Measurements from ENCODE around the gene TSPEAR.

Gene TSPEAR

GRCh38 chr21:44723177-44724131 lies 12.1 kb upstream of the TSPEAR start:
- DNase-seq (ENCODE audit: low read depth in 4 of 4, low spot score in 1 of 4): no peak

- DNase-seq (ENCODE audit: low read depth in 4 of 4, low spot score in 1 of 4): no peak
Measured at GRCh38 chr21:44722731-44723130, 11.4 kb upstream of the TSPEAR start.

GRCh38 chr21:44720170-44720569 lies 8.8 kb upstream of the TSPEAR start:
- no peak for DNase-seq (ENCODE audit: low read depth in 4 of 4, low spot score in 1 of 4)

GRCh38 chr21:44718571-44718970 lies 7.2 kb upstream of the TSPEAR start:
- DNase-seq (ENCODE audit: low read depth in 4 of 4, low spot score in 1 of 4): no peak

GRCh38 chr21:44718093-44718492 lies 6.7 kb upstream of the TSPEAR start:
- DNase-seq (ENCODE audit: low read depth in 4 of 4, low spot score in 1 of 4): no peak

GRCh38 chr21:44716984-44717383 lies 5.6 kb upstream of the TSPEAR start:
- no peak for DNase-seq (ENCODE audit: low read depth in 4 of 4, low spot score in 1 of 4)

GRCh38 chr21:44714905-44715304 lies 3.5 kb upstream of the TSPEAR start:
- DNase-seq (ENCODE audit: low read depth in 4 of 4, low spot score in 1 of 4): no peak

- no peak for DNase-seq (ENCODE audit: low read depth in 4 of 4, low spot score in 1 of 4)
Measured at GRCh38 chr21:44713846-44714245, 2.5 kb upstream of the TSPEAR start.

- DNase-seq (ENCODE audit: low read depth in 4 of 4, low spot score in 1 of 4): no peak
Measured at GRCh38 chr21:44713130-44713529, 1.8 kb upstream of the TSPEAR start.

GRCh38 chr21:44712203-44713028 lies 1.0 kb upstream of the TSPEAR start:
- DNase-seq (ENCODE audit: low read depth in 4 of 4, low spot score in 1 of 4): no peak

- no peak for DNase-seq (ENCODE audit: low read depth in 4 of 4, low spot score in 1 of 4)
Measured at GRCh38 chr21:44710756-44711326, 531 bp downstream of the TSPEAR start.

GRCh38 chr21:44710294-44710665 lies 1.1 kb downstream of the TSPEAR start:
- no peak for DNase-seq (ENCODE audit: low read depth in 4 of 4, low spot score in 1 of 4)

GRCh38 chr21:44709426-44710293 lies 1.7 kb downstream of the TSPEAR start:
- DNase-seq (ENCODE audit: low read depth in 4 of 4, low spot score in 1 of 4): peak in 1 of 4 experiments; percentile 15

GRCh38 chr21:44708866-44709425 lies 2.4 kb downstream of the TSPEAR start:
- DNase-seq (ENCODE audit: low read depth in 4 of 4, low spot score in 1 of 4): no peak

- no peak for DNase-seq (ENCODE audit: low read depth in 4 of 4, low spot score in 1 of 4)
Measured at GRCh38 chr21:44708213-44708865, 3.0 kb downstream of the TSPEAR start.

GRCh38 chr21:44706706-44707581 lies 4.4 kb downstream of the TSPEAR start:
- no peak for DNase-seq (ENCODE audit: low read depth in 4 of 4, low spot score in 1 of 4)

- no peak for DNase-seq (ENCODE audit: low read depth in 4 of 4, low spot score in 1 of 4)
Measured at GRCh38 chr21:44706026-44706705, 5.2 kb downstream of the TSPEAR start.

GRCh38 chr21:44704636-44705001 lies 6.8 kb downstream of the TSPEAR start:
- DNase-seq (ENCODE audit: low read depth in 4 of 4, low spot score in 1 of 4): no peak
